GM18951 (cell line): ENCODE results near the gene THBD.

Experiments used
- POLR2A ChIP-seq: IDR thresholded peaks from 4 replicates; pipeline ENCODE4 v1.6.1; 2011; ENCODE audit warnings: mild to moderate bottlenecking; ENCODE audit not compliant: insufficient read length, insufficient read depth; ENCODE audit errors: extremely low read depth
- in situ Hi-C: fragments of 300-500 bp; cut with MboI; formaldehyde crosslinking; loops from one replicate; pipeline ENCODE4 v1.12.0; 2022; ENCODE audit warnings: low sequenced_read_pairs, mixed read lengths, inconsistent platforms; ENCODE audit not compliant: unreplicated experiment

THBD gene

GRCh38 chr20:23048283-23049200, 930 bp downstream of the THBD start:
- in situ Hi-C loops = no loop called here
- no peak for TF ChIP-seq POLR2A

- TF ChIP-seq POLR2A = no peak
- in situ Hi-C loops = no loop called here
These were observed 1.7 kb downstream of the THBD start for GRCh38 chr20:23047738-23048214.

GRCh38 chr20:23047001-23047737, 2.3 kb downstream of the THBD start:
- TF ChIP-seq POLR2A = no peak
- in situ Hi-C loops = no loop called here

GRCh38 chr20:23046431-23046830, 3.0 kb downstream of the THBD start:
- no peak for TF ChIP-seq POLR2A
- in situ Hi-C loops = no loop called here

GRCh38 chr20:23043376-23043775, 6.1 kb downstream of the THBD start:
- TF ChIP-seq POLR2A = no peak
- in situ Hi-C loops = no loop called here

GRCh38 chr20:23042270-23042669, 7.2 kb downstream of the THBD start:
- in situ Hi-C loops = no loop called here

GRCh38 chr20:23039885-23040508, 9.5 kb downstream of the THBD start:
- TF ChIP-seq POLR2A = no peak

More at GRCh38 chr20:23042270-23042669, 7.2 kb downstream of the THBD start:
- TF ChIP-seq POLR2A = no peak

GRCh38 chr20:23039136-23039875, 10.2 kb downstream of the THBD start:
- in situ Hi-C loops = no loop called here
- TF ChIP-seq POLR2A = no peak

More at GRCh38 chr20:23039885-23040508, 9.5 kb downstream of the THBD start:
- in situ Hi-C loops = no loop called here

GRCh38 chr20:23037017-23037481, 12.4 kb downstream of the THBD start:
- TF ChIP-seq POLR2A = no peak
- in situ Hi-C loops = no loop called here

- no peak for TF ChIP-seq POLR2A
- in situ Hi-C loops = no loop called here
These were observed 13.1 kb downstream of the THBD start for GRCh38 chr20:23036371-23036770.

GRCh38 chr20:23035731-23036130, 13.7 kb downstream of the THBD start:
- in situ Hi-C loops = no loop called here
- TF ChIP-seq POLR2A = no peak
